Parathyroid adenoma (tissue), 2 donors: ENCODE data around the gene MAP3K7CL.

ENCODE experiments used
- H2AFZ ChIP-seq: fragments of 300-600 bp; sonication (generic); one replicate; pipeline ENCODE4 v1.7.0; 2017; ENCODE audit warnings: antibody characterized with exemption, mild to moderate bottlenecking
- H3K27ac ChIP-seq: fragments of 300-600 bp; sonication (generic); one replicate; pipeline ENCODE4 v1.7.0; 2017
- H3K27me3 ChIP-seq: fragments of 300-600 bp; sonication (generic); one replicate; pipeline ENCODE4 v1.7.0; 2017; ENCODE audit warnings: low read length; ENCODE audit not compliant: control insufficient read depth, insufficient read depth
- H3K36me3 ChIP-seq: fragments of 300-600 bp; sonication (generic); one replicate; pipeline ENCODE4 v1.7.0; 2017; ENCODE audit warnings: low read length; ENCODE audit not compliant: control insufficient read depth, insufficient read depth
- H3K4me1 ChIP-seq: fragments of 300-600 bp; sonication (generic); one replicate; pipeline ENCODE4 v1.7.0; 2017; ENCODE audit warnings: control low read depth
- H3K4me2 ChIP-seq: fragments of 300-600 bp; sonication (generic); one replicate; pipeline ENCODE4 v1.7.0; 2017; ENCODE audit warnings: low read length
- H3K4me3 ChIP-seq: fragments of 300-600 bp; sonication (generic); one replicate; pipeline ENCODE4 v1.7.0; 2017; ENCODE audit warnings: low read depth, low read length
- H3K79me2 ChIP-seq: fragments of 300-600 bp; sonication (generic); one replicate; pipeline ENCODE4 v1.7.0; 2017; ENCODE audit warnings: control low read depth
- H3K9ac ChIP-seq: fragments of 300-600 bp; sonication (generic); one replicate; pipeline ENCODE4 v1.7.0; 2017; ENCODE audit warnings: mild to moderate bottlenecking
- H3K9me3 ChIP-seq: fragments of 300-600 bp; sonication (generic); one replicate; pipeline ENCODE4 v1.7.0; 2017; ENCODE audit warnings: low read length; ENCODE audit not compliant: control insufficient read depth
- CTCF ChIP-seq: fragments of 300-600 bp; sonication (generic); IDR thresholded peaks from one replicate; pipeline ENCODE4 v1.7.0; 2017; ENCODE audit warnings: antibody characterized with exemption, mild to moderate bottlenecking
- donor health status: primary hyperparathyroidism.

MAP3K7CL gene

GRCh38 chr21:29085106-29085752 lies 45.2 kb upstream of the MAP3K7CL start:
- TF ChIP-seq CTCF: no peak
- Histone ChIP-seq H3K27ac (no peak overlapping the region), H3K4me3 (no peak overlapping the region), H3K9ac (no peak overlapping the region), H3K4me1 (peaks cover 3% of the 10 kb centered on the region), H3K9me3 (no peaks in the 10 kb centered on the region), H3K36me3 (no peaks in the 10 kb centered on the region), H3K4me2 (no peak overlapping the region), H3K79me2 (no peaks in the 10 kb centered on the region), H2AFZ (no peak overlapping the region), H3K27me3 (no peaks in the 10 kb centered on the region)

GRCh38 chr21:29091033-29091432 lies 39.4 kb upstream of the MAP3K7CL start:
- no peak overlapping the region for H3K9ac ChIP-seq
- no peak overlapping the region for H2AFZ ChIP-seq
- H3K9me3 ChIP-seq: no peaks in the 10 kb centered on the region
- no peak overlapping the region for H3K4me2 ChIP-seq
- H3K4me1 ChIP-seq: no peaks in the 10 kb centered on the region
- H3K79me2 ChIP-seq: no peaks in the 10 kb centered on the region
- H3K36me3 ChIP-seq: no peaks in the 10 kb centered on the region
- H3K27ac ChIP-seq: no peak overlapping the region
- TF ChIP-seq CTCF: no peak
- H3K27me3 ChIP-seq: no peaks in the 10 kb centered on the region
- no peak overlapping the region for H3K4me3 ChIP-seq

DNA sequence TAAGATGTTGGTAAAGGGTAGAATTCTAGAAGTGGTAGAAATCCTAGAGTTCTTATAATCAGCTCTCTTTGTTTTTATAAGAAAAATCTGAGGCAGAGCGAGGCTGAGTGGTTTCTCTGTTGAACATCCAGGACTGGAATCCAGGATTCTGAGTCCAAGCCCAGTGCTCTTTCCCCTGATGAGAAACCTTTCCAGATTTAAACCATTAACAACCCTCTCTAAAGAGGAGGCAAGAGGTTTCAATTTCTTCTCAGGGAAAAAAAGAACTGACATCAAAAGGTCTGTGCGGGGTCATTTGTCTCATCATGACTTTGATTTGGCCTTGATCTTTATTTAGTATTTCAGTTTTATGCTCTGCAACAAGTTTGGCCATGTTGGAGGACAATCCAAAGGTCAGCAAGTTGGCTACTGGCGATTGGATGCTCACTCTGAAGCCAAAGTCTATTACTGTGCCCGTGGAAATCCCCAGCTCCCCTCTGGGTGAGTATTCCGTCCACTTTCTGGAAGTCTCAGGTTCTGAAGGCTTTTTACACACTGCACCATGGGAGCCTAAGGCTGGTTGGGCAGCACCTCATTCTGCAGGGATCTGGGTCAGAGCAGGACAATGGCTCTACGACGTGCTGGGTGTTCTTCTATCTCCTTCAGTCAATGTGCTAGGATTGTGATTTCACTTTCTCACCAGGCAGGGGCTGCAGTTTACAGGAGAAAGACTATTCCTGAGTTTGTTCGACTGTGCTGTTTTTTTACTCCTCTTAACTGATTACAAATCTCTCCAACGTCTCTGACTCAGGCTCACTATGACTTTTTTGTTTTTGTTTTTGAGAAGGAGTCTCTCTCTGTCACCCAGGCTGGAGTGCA lies 38.1 kb upstream of the MAP3K7CL start:
- Histone ChIP-seq H3K4me2 (no peak overlapping the region), H3K36me3 (no peaks in the 10 kb centered on the region), H3K9me3 (no peaks in the 10 kb centered on the region), H2AFZ (no peak overlapping the region), H3K27me3 (no peaks in the 10 kb centered on the region), H3K4me3 (no peak overlapping the region), H3K27ac (no peak overlapping the region), H3K79me2 (no peaks in the 10 kb centered on the region), H3K9ac (no peak overlapping the region), H3K4me1 (no peaks in the 10 kb centered on the region)
- TF ChIP-seq CTCF: no peak

- H3K4me2 ChIP-seq: no peak overlapping the region
- H3K27me3 ChIP-seq: no peaks in the 10 kb centered on the region
- no peaks in the 10 kb centered on the region for H3K79me2 ChIP-seq
- no peaks in the 10 kb centered on the region for H3K4me1 ChIP-seq
- H3K9me3 ChIP-seq: no peaks in the 10 kb centered on the region
- no peak overlapping the region for H3K27ac ChIP-seq
- H3K36me3 ChIP-seq: no peaks in the 10 kb centered on the region
- no peak overlapping the region for H3K4me3 ChIP-seq
- no peak for TF ChIP-seq CTCF
- no peak overlapping the region for H3K9ac ChIP-seq
- H2AFZ ChIP-seq: no peak overlapping the region
Observed at GRCh38 chr21:29096218-29097015, 34.0 kb upstream of the MAP3K7CL start.
